HEK293 (cell line): Measurements from ENCODE around the gene ZNF296.
A peak's percentile ranks its signal among the peaks of the same experiment; 100 is the strongest.

Experiments used
- CTCF ChIA-PET: fragments of 350-600 bp; formaldehyde crosslinking; extraction: SDS; loops from one replicate; lab custom pipeline; 2021; ENCODE audit warnings: antibody characterized with exemption; lab: Yijun Ruan, JAX
- POLR2A ChIA-PET: fragments of 300-600 bp; formaldehyde crosslinking; extraction: SDS; loops from one replicate; lab custom pipeline; 2020; ENCODE audit warnings: antibody characterized with exemption, inconsistent platforms; lab: Yijun Ruan, JAX
- H3K27ac ChIP-seq: fragments of 200-500 bp; sonication (Bioruptor generic); 2 replicates; pipeline ENCODE4 v1.5.1; 2014; ENCODE audit warnings: low read depth, low read length, control low read depth, inconsistent platforms; ENCODE audit errors: extremely low read depth
- H3K36me3 ChIP-seq, 2 experiments: fragments of 200-500 bp in 1 of 2; sonication (Bioruptor generic) in 1 of 2; 1 replicate in 1 of 2; 2 replicates in 1 of 2; pipeline ENCODE4 v1.5.1; 2014 to 2017; ENCODE audit warnings: inconsistent platforms in 2 of 2, low read length in 2 of 2; ENCODE audit not compliant: control insufficient read depth in 2 of 2, insufficient read depth in 1 of 2
- H3K4me1 ChIP-seq: fragments of 200-500 bp; sonication (Bioruptor generic); 2 replicates; pipeline ENCODE4 v1.5.1; 2014; ENCODE audit warnings: mild to moderate bottlenecking, low read length, inconsistent platforms; ENCODE audit not compliant: control insufficient read depth, insufficient read depth
- H3K4me3 ChIP-seq: 2 replicates; pipeline ENCODE4 v1.5.1; 2011; ENCODE audit warnings: low read depth, mild to moderate bottlenecking, control low read depth, low read length, moderate library complexity
- H3K9me3 ChIP-seq: fragments of 200-500 bp; sonication (Bioruptor generic); 2 replicates; pipeline ENCODE4 v1.5.1; 2014; ENCODE audit warnings: low read depth, low read length, inconsistent platforms; ENCODE audit not compliant: control insufficient read depth, insufficient read depth
- BCL11B ChIP-seq: fragments of 450-650 bp; formaldehyde crosslinking; IDR thresholded peaks from 2 replicates; pipeline ENCODE4 v1.5.1; 2016; ENCODE audit warnings: low read depth, missing biosample characterization, missing genetic modification characterization
- GFI1B ChIP-seq: fragments of 450-650 bp; formaldehyde crosslinking; IDR thresholded peaks from 2 replicates; pipeline ENCODE4 v1.5.1; 2016; ENCODE audit warnings: missing biosample characterization, missing genetic modification characterization
- GLIS1 ChIP-seq: fragments of 450-650 bp; formaldehyde crosslinking; IDR thresholded peaks from 2 replicates; pipeline ENCODE4 v1.5.1; 2016; ENCODE audit warnings: missing biosample characterization, missing genetic modification characterization
- KLF10 ChIP-seq: fragments of 450-650 bp; IDR thresholded peaks from 2 replicates; pipeline ENCODE4 v1.5.1; 2018; ENCODE audit warnings: missing biosample characterization, mild to moderate bottlenecking, missing genetic modification characterization
- PRDM1 ChIP-seq: fragments of 450-650 bp; formaldehyde crosslinking; IDR thresholded peaks from 2 replicates; pipeline ENCODE4; 2016; ENCODE audit warnings: missing biosample characterization, missing genetic modification characterization
- PRDM10 ChIP-seq: fragments of 450-650 bp; formaldehyde crosslinking; IDR thresholded peaks from 2 replicates; pipeline ENCODE4 v1.5.1; 2016; ENCODE audit warnings: missing biosample characterization, missing genetic modification characterization
- SP2 ChIP-seq: fragments of 450-650 bp; formaldehyde crosslinking; IDR thresholded peaks from 2 replicates; pipeline ENCODE4 v1.5.1; 2016; ENCODE audit warnings: missing biosample characterization, missing genetic modification characterization
- WT1 ChIP-seq: fragments of 450-650 bp; formaldehyde crosslinking; IDR thresholded peaks from 2 replicates; pipeline ENCODE4 v1.5.1; 2016; ENCODE audit warnings: missing biosample characterization, missing genetic modification characterization
- ZBTB10 ChIP-seq: fragments of 450-650 bp; formaldehyde crosslinking; IDR thresholded peaks from 2 replicates; pipeline ENCODE4 v1.5.1; 2016; ENCODE audit warnings: missing biosample characterization, missing genetic modification characterization
- ZBTB17 ChIP-seq: fragments of 450-650 bp; formaldehyde crosslinking; IDR thresholded peaks from 2 replicates; pipeline ENCODE4 v1.5.1; 2016; ENCODE audit warnings: missing biosample characterization, missing genetic modification characterization
- ZBTB48 ChIP-seq: fragments of 450-650 bp; formaldehyde crosslinking; IDR thresholded peaks from 2 replicates; pipeline ENCODE4 v1.5.1; 2016; ENCODE audit warnings: missing biosample characterization, missing genetic modification characterization
- ZFHX2 ChIP-seq: fragments of 450-650 bp; formaldehyde crosslinking; conservative IDR thresholded peaks from 2 replicates; pipeline ENCODE4 v1.5.1; 2016; ENCODE audit warnings: missing biosample characterization, missing genetic modification characterization
- ZNF146 ChIP-seq: fragments of 450-650 bp; formaldehyde crosslinking; IDR thresholded peaks from 2 replicates; pipeline ENCODE4 v1.5.1; 2016; ENCODE audit warnings: missing biosample characterization, missing genetic modification characterization
- ZNF202 ChIP-seq: fragments of 450-650 bp; formaldehyde crosslinking; IDR thresholded peaks from 2 replicates; pipeline ENCODE4 v1.5.1; 2016; ENCODE audit warnings: missing biosample characterization, missing genetic modification characterization, borderline replicate concordance
- ZNF624 ChIP-seq: fragments of 450-650 bp; formaldehyde crosslinking; IDR thresholded peaks from 2 replicates; pipeline ENCODE4 v1.5.1; 2017; ENCODE audit warnings: missing biosample characterization, missing genetic modification characterization
- ZNF776 ChIP-seq: fragments of 450-650 bp; formaldehyde crosslinking; IDR thresholded peaks from 2 replicates; pipeline ENCODE4 v1.5.0; 2017; ENCODE audit warnings: missing biosample characterization, missing genetic modification characterization, borderline replicate concordance
- ZNF791 ChIP-seq: fragments of 450-650 bp; formaldehyde crosslinking; IDR thresholded peaks from 2 replicates; pipeline ENCODE4 v1.5.1; 2016; ENCODE audit warnings: missing biosample characterization, missing genetic modification characterization
- TF ChIP-seq, protein P1 (sequence below): fragments of 450-650 bp; formaldehyde crosslinking; IDR thresholded peaks from 2 replicates; pipeline ENCODE4 v1.5.1; 2016; ENCODE audit warnings: missing biosample characterization, missing genetic modification characterization

Gene ZNF296

DNA sequence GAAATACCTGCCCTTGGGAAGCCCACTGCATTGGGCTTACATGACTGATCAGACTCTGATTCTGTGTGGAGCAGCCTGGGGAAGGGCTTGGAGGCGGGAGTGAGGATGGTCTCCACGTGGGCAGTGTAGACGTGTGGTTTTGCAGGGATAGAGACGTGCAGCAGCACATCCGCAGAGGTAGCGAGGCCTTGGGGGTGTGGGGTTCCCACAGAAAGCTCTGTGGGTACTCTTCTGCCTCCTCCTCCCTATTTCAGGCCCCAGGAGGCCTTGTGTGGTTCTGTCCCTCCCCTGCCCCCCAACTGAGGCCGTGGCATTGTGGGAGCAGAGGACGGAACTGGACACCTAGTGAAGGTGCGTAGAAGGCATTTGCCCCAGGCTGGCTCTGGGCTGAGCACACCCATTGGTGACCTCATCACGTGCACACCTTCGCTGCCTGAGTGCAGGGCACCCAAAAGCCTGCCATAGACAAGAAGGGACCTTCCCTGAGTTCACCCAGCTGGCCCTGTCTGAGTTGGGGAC lies 45.6 kb upstream of the ZNF296 start:
- TF ChIP-seq ZNF202 (tag by site-specific recombination) (no peak), GLIS1 (tag by site-specific recombination) (peak; percentile 44; the same call in 1 of the 2 replicates), BCL11B (tag by site-specific recombination) (no peak)
- POLR2A ChIA-PET = no interaction called here
- CTCF ChIA-PET = interaction anchor here (0.6 kb wide), 1 partner anchor 30 kb away, joined by 3 read pairs; no protein-coding TSS in a partner anchor
- no peaks in the 10 kb centered on the region; a peak in 1 of 3 replicates for H3K36me3 ChIP-seq
- H3K9me3 ChIP-seq = no peaks in the 10 kb centered on the region
- no peak overlapping the region for H3K27ac ChIP-seq
- peaks cover 21% of the 10 kb centered on the region for H3K4me1 ChIP-seq
- H3K4me3 ChIP-seq = no peak overlapping the region

GRCh38 chr19:45119582-45119981 lies 43.3 kb upstream of the ZNF296 start:
- no peaks in the 10 kb centered on the region for H3K9me3 ChIP-seq
- no peaks in the 10 kb centered on the region; a peak in 1 of 3 replicates for H3K36me3 ChIP-seq
- CTCF ChIA-PET = interaction anchor here (1.2 kb wide), 1 partner anchor 60 kb away, joined by 5 read pairs; no protein-coding TSS in a partner anchor
- H3K4me3 ChIP-seq = no peak overlapping the region
- H3K4me1 ChIP-seq = peaks cover 21% of the 10 kb centered on the region
- no peak overlapping the region for H3K27ac ChIP-seq
- POLR2A ChIA-PET = interaction anchor here (0.6 to 0.7 kb wide), 2 partner anchors 28 to 668 kb away, joined by 4 to 6 read pairs; no protein-coding TSS in a partner anchor
- TF ChIP-seq ZNF791 (no peak), ZNF776 (tag by site-specific recombination) (no peak), ZBTB10 (tag by site-specific recombination) (no peak), WT1 (no peak), PRDM1 (tag by site-specific recombination) (no peak), PRDM10 (no peak), GFI1B (no peak), KLF10 (tag by site-specific recombination) (no peak), ZBTB17 (tag by site-specific recombination) (no peak), ZNF146 (tag by site-specific recombination) (no peak), ZBTB48 (tag by site-specific recombination) (no peak), ZNF624 (tag by site-specific recombination) (no peak), ZFHX2 (tag by site-specific recombination) (no peak), SP2 (tag by site-specific recombination) (no peak)
- TF ChIP-seq, protein P1, sequence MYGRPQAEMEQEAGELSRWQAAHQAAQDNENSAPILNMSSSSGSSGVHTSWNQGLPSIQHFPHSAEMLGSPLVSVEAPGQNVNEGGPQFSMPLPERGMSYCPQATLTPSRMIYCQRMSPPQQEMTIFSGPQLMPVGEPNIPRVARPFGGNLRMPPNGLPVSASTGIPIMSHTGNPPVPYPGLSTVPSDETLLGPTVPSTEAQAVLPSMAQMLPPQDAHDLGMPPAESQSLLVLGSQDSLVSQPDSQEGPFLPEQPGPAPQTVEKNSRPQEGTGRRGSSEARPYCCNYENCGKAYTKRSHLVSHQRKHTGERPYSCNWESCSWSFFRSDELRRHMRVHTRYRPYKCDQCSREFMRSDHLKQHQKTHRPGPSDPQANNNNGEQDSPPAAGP (tag by site-specific recombination) = no peak
